Measurements from ENCODE around the gene ACE. TPM values are rescaled to one million over a fixed set of nuclear protein-coding genes. Genes with fewer than 3 reads are reported as not detected.
A peak's percentile ranks its signal among the peaks of the same experiment; 100 is the strongest.

The ACE gene
- total and polyA plus RNA-seq, 4 donors = 1.1 to 6.9 (median 2.4) TPM

- DNase-seq (ENCODE audit: low spot score) = peak; percentile 60
- 4% methylated on average over 99 of the region's 99 CpGs for WGBS
- Histone ChIP-seq H3K27me3 (ENCODE audit: control insufficient read depth in 4 of 4, insufficient read depth in 4 of 4, low read length in 3 of 4) (no peaks in the 10 kb centered on the region), H3K4me3 (ENCODE audit: low read depth in 1 of 3, low read length in 3 of 3) (peak within 1 kb of the TSS; percentile 65 to 76 (median 73)), H3K4me1 (ENCODE audit: control insufficient read depth in 4 of 4, insufficient read depth in 4 of 4, low read length in 3 of 4) (peaks cover 7 to 16% (median 9%) of the 10 kb centered on the region in 4 donors), H3K9ac (ENCODE audit: low read depth in 1 of 2, low read length in 2 of 2) (peak within 1 kb of the TSS; percentile 20 to 38), H3K36me3 (ENCODE audit: control insufficient read depth in 4 of 4, insufficient read depth in 3 of 4, low read depth in 1 of 4, low read length in 3 of 4) (no peaks in the 10 kb centered on the region), H3K9me3 (ENCODE audit: control insufficient read depth in 4 of 4, low read length in 3 of 4) (no peaks in the 10 kb centered on the region), H3K27ac (ENCODE audit: low read depth in 1 of 2, low read length in 2 of 2) (peak within 1 kb of the TSS; percentile 73 to 75)
- no peak for TF ChIP-seq YY1 (IDR thresholded peaks at IDR 0.05)
- no peak for TF ChIP-seq FOXA1 (IDR thresholded peaks at IDR 0.05)
- TF ChIP-seq RXRA (IDR thresholded peaks at IDR 0.05) = no peak
- TF ChIP-seq CTCF (IDR thresholded peaks at IDR 0.05; ENCODE audit: low read depth, low read length, missing input control) = peak; percentile 45
- no peak for TF ChIP-seq JUND (IDR thresholded peaks at IDR 0.05)
- TF ChIP-seq REST (IDR thresholded peaks at IDR 0.05) = no peak
Measured at GRCh38 chr17:63445954-63446752, 30.7 kb upstream of the ACE start, which contains the start of gene CYB561. Gene CYB561, minus strand, starts transcription at chr17:63446306. Its CDS starts 8,759 bp downstream, at chr17:63437547.

- TF ChIP-seq SP1 (IDR thresholded peaks at IDR 0.05) (peak; percentile 11), NR2F2 (IDR thresholded peaks at IDR 0.05) (peak; percentile 23), CTCF (IDR thresholded peaks at IDR 0.05; ENCODE audit: low read depth, low read length, missing input control) (no peak), EGR1 (IDR thresholded peaks at IDR 0.05; ENCODE audit: low read depth in 2 of 2) (no peak), YY1 (IDR thresholded peaks at IDR 0.05) (no peak), JUND (IDR thresholded peaks at IDR 0.05) (no peak)
- H3K9ac ChIP-seq (ENCODE audit: low read depth in 1 of 2, low read length in 2 of 2) = peak overlapping the region in 1 of 2 donors; percentile 38
- no peak for DNase-seq (ENCODE audit: low spot score)
- H3K27me3 ChIP-seq (ENCODE audit: control insufficient read depth in 4 of 4, insufficient read depth in 4 of 4, low read length in 3 of 4) = no peaks in the 10 kb centered on the region
- H3K9me3 ChIP-seq (ENCODE audit: control insufficient read depth in 4 of 4, low read length in 3 of 4) = no peaks in the 10 kb centered on the region
- peak overlapping the region; percentile 32 to 76 (median 73) for H3K4me3 ChIP-seq (ENCODE audit: low read depth in 1 of 3, low read length in 3 of 3)
- H3K4me1 ChIP-seq (ENCODE audit: control insufficient read depth in 4 of 4, insufficient read depth in 4 of 4, low read length in 3 of 4) = peaks cover 7 to 16% (median 9%) of the 10 kb centered on the region in 4 donors
- H3K27ac ChIP-seq (ENCODE audit: low read depth in 1 of 2, low read length in 2 of 2) = peak overlapping the region; percentile 73 to 75
- no peaks in the 10 kb centered on the region for H3K36me3 ChIP-seq (ENCODE audit: control insufficient read depth in 4 of 4, insufficient read depth in 3 of 4, low read depth in 1 of 4, low read length in 3 of 4)
- WGBS = 48% methylated on average over 44 of the region's 44 CpGs
Measured at GRCh38 chr17:63446753-63447470, 29.9 kb upstream of the ACE start.
